Stimulated activated CD8-positive, alpha-beta memory T cell treated with anti-CD3 and anti-CD28 coated beads, Interleukin-15, amount 100 ng/mL, for 4 hours (primary cell): Measurements from ENCODE around the gene SLC35A1.

Experiments used
- DNase-seq, 2 donors: peaks; one replicate each; pipeline ENCODE4 v3.0.0-alpha.2; 2020; ENCODE audit warnings: low read depth in 2 of 2

The SLC35A1 gene

DNA sequence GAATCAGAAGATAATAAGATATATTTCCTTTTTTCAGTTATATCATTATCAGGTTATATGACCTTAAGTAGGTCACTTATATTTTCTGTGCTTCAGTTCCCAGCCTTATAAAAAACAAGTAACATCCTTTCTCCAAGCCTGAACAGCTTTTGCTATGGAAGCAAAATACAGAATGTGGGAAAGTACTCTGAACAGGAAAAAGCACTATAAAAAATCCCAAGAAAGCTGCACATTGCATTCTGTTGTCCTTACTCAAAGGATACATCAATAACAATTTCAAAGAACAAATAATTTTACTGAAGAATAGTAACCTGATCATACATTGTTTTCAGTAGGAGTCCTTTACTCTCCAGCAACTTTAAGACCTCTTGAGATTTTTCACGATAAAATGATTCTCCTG, 56.4 kb downstream of the SLC35A1 start:
- no peak for DNase-seq

DNA sequence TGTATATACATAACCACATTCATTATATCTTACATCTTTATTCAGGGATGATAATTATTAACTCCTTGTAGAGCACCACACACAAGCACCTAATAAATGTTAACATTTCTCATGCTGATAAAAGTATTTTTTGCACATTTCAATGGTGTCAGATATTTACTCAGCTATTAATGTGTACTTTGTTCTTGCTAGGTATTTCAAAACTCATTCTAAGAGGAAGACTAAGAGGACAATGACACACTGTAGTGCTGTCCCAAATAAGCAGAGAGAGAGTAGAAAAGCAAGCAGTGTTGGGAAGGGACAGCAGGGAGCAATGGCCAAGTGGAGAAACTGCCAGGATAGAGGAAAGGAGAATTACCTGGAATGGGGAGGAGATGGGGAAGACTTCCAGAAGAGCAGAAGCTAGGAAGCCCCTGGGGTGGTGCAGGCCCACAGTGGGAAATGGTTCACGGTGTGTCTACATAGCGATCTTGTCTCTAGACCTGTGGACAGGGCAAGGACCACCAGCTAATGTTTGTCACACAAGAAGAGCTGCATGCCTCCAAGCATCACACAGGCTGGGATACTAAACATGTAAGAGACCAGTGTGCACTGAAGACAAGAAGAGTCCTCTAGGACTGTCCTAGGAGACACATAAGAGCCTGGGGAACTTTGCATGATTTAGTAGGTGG, 61.7 kb downstream of the SLC35A1 start:
- no peak for DNase-seq

DNA sequence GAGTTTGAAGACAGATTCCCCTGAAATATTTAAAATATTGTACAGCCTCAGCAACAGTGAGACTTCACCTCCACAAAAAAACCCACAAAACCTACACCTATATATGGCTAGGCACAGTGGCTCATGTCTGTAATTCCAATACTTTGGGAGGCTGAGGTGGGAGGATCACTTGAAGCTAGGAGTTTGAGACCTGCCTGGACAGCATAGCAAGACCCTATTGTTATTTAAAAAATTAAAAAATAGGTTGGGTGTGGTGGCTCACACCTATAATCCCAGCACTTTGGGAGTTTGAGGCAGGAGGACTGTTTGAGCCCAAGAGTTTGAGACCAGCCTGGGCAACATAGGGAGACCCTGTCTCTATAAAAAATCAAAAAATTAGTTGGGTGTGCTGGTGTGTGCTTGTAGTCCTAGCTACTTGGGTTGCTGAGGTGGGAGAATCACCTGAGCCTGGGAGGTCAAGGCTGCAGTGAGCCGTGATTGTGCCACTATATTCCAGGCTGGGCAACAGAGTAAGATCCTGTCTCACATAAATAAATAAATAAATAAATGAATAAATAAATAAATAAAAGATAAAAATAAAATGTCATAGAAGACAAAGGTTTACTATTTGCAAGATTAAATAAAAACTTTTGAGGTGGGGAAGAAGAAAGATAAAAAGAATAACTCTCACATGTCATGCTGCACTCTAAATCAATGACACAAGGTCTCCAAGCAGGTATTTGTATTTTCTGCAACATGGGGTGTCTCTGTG, 65.9 kb downstream of the SLC35A1 start:
- DNase-seq, result no peak

DNA sequence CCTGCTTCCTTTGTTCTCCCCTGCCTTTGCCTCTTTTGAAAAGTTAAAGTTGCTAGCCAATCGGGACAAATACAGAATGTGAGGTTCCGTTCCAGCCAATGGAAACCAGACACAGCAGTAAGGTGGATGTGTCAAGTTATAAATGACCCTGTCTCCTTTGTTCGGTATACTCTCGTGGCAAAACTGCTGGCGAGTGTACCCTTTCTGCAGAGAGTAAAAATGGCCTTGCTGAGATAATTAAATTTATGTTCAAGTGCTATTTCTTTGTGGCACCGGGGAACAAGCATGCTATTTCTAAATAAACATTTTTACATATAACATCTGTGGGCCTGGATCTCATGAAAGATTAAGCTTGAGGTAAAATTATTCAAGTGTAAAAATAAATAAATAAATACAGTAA, 66.8 kb downstream of the SLC35A1 start:
- DNase-seq, result no peak

DNA sequence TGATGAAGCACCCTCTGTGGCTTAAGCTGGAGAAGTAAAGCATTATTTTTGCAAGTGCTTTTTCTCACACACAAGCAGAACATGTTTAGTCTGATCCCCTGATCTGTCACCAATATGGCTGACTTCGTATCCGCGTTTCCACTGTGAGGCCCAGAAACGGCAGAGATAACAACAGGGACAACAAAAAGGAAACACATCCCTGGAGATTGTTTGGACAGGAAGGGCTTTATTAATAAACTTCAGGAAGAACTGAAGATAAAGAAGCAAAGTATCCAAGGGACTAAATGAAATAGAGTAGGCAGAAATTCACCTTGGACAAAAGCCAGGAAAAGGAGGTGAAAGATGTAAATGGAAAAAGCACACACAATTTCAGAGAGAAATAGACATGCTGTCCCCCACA, 67.8 kb downstream of the SLC35A1 start:
- DNase-seq, result no peak

DNA sequence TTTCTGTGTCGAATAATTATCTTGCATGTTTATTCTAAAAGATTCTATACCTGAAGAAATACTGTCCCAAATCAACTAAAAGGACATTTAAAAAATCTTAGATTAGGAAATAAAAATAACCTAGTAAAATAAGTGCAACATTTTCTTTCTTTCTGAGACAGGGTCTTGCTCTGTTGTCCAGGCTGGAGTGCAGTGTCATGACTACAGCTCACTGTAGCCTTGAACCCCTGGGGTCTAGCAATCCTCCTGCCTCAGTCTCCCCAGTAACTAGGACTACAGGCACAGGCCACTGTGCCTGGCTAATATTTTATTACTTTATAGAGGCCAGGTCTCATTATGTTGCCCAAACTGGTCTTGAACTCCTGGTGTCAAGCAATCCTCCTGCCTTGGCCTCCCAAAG, 68.3 kb downstream of the SLC35A1 start:
- DNase-seq, result no peak

DNA sequence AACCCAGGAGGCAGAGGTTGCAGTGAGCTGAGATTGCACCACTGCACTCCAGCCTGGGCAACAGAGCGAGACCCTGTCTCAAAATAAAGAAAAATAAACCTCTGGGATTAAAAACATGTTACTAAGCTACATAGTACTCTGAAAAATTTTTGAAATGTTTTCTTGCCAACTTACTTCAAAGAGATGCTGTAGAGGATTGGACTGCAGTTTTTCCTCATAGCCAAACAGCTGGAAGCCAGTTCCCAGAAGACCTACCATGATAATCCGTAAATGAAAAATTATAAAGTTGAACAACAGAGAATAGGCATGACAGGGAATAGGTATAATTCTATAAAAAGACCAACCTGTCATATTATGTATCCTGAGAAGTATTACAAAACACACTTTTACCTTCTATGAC, 69.0 kb downstream of the SLC35A1 start:
- DNase-seq, result no peak

DNA sequence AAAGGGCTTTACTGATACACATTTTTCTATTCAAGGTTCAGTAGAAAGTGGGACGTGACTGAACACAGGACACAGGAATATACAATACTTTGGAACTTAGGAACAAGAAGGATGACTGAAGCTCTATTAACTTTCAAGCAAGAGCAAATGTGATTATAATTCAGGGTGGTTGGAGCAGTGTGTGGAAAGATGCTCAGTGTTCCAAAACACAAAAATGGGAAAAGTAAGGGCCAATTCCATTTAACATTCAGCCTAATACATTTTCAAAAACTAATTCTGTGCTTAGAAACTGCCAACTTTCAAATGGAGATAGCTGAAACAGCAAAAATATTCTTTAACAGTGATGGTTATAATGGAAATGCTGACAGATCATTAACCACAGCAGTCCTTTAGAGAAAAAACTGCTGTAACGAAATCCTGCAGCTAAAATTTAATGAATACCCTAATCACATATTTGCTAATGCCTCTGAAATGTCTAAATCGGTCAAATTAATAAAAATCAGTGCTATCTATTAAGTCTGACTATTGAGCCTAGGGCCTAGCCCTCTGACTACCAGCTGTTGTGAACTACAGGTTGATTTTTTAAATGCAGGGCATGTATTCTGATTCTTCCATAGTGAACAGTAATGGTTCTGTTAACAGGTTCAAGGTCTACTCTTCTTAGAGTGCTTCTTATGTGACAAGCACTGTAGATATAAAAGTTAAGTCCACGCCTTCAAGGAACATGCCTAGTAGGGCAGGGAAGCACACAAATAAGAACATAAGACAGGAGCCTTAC, 71.1 kb downstream of the SLC35A1 start:
- no peak for DNase-seq

DNA sequence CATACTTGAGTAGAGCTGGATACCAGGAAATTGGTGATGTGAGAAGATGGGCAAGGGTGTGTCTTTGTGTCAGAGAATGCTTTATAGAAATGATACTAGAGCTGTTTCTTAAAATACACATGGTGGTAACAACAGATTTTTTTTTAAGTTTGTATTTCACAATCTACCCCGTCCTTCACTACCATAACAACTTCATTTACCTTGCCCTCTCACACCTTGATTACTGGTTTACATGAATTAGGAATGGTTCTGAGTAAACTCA, 71.6 kb downstream of the SLC35A1 start:
- no peak for DNase-seq

DNA sequence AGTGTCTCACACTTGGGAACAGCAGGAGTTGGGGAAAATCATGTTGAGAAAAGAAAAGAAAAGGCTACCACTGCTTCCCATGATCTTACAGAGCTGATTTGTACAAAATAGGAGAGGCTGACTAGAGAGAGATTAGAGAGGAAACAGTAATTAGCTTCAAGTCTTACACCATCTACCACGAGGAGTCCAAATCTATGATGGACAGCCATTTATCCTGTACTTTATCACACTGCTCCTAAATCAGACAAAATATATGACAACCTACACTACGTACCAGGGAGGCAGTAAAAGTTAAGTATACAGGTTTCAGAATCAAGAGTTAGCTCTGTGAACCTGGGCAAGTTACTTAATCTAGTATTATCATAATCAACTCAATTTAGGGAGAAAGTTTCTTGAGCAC, 79.0 kb downstream of the SLC35A1 start:
- DNase-seq, result no peak

DNA sequence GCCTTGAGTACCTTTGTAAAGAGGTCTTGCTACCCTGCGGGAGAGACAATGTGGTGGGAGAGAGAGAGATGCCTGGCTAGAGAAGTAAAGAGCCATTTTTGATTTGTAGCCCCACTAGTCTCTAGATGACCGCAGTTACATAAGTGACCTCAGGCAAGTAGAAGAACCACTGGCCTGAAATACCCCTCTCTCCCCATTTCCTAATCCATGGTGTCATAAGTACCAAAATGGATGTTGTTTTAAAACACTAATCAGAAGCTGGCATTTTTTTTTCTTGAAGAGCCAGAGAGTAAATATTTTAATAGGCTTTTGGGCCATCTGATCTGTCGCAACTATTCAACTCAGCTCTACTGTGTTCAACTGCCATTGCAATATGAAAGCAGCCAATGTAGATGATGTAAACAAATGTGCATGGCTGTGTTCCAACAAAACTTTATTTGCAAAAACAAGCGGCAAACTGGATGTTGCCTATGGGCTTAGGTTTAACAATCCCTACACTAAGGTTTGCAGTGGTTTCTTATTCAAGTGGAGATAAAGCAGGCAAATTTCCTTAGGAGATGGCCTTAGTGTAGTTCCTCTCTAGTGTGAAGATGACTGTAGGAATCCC, 80.5 kb downstream of the SLC35A1 start:
- no peak for DNase-seq

DNA sequence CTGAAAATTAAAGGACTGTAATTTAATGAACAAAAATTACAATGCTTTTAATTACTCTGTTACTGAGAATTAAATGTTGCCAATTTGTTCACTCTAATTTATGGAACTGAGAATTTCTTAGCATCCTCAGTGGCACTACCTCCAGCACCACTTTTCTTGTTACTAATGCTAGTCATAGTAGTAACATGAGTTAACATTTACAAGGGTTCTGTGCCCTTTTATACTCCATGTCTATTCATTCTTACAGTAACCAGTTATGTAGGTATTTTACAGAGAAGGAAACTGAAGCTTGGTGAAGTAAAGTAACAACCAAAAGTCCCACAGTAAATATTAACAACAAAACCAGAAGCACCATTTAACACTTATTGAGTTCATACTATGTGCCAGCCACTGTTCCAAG, 82.7 kb downstream of the SLC35A1 start:
- no peak for DNase-seq

DNA sequence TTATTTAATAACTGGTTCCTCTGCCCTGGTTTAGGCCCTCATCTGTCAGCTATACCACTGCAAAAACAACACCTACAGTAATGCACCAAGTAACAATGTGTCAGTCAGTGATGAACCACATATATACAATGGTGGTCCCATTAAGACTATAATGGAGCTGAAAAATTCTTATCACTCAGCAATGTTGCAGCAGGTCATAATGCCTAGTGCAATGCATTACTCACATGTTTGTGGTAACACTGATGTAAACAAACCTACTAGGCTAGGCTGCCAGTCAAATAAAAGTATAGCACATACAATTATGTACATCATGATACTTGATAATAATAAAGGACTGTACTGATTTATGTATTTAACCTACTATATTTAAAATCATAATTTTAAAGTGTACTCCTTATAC, 85.7 kb downstream of the SLC35A1 start:
- DNase-seq, result no peak

DNA sequence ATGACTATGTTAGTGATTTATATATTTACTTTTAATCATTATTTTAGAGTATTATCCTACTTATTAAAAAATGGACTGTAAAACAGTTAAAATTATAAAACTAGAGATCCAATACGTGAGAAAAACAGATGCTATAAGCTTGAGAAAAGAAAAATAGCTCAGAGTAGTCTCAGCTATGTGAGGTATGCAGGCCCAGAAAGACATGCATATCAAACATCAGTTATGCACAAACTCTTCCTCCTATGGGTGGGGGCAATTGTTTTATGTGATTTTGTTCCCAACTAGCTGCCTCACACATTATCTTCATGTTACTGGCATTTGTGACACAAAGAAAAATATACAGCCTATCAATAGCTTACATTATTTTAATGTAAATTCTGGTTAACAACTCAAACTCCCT, 88.2 kb downstream of the SLC35A1 start:
- DNase-seq, result no peak
